Left lung (tissue), 10 donors: Measurements from ENCODE around the gene EPS8. TPM values are rescaled to one million over a fixed set of nuclear protein-coding genes. Genes with fewer than 3 reads are reported as not detected.

Source experiments
- ATAC-seq: fragments of 200-7000 bp; cut with Tn5 transposase; one replicate; pipeline ENCODE4 v1.9.1; 2020; ENCODE audit warnings: moderate library complexity
- DNase-seq, 4 donors: peaks; one replicate each; pipeline ENCODE4 v3.0.0-alpha.2; 2013 to 2020
- H3K27ac ChIP-seq, 2 donors: fragments of 200-600 bp; sonication (generic) in 1 of 2; one replicate each; pipeline versions ENCODE4 v1.5.0 to v1.8.0; 2020 to 2021
- H3K27me3 ChIP-seq, 2 donors: fragments of 200-600 bp; sonication (generic) in 1 of 2; one replicate each; pipeline versions ENCODE4 v1.5.0 to v1.8.0; 2020 to 2021
- H3K36me3 ChIP-seq, 2 donors: fragments of 200-600 bp; sonication (generic) in 1 of 2; one replicate each; pipeline versions ENCODE4 v1.5.0 to v1.8.0; 2020 to 2021
- H3K4me1 ChIP-seq, 2 donors: fragments of 200-600 bp; one replicate each; pipeline ENCODE4 v1.8.0; 2021
- H3K4me3 ChIP-seq, 2 donors: fragments of 200-600 bp; sonication (generic) in 1 of 2; one replicate each; pipeline versions ENCODE4 v1.5.0 to v1.8.0; 2020 to 2021; ENCODE audit warnings: mild to moderate bottlenecking in 1 of 2
- H3K9me3 ChIP-seq, 2 donors: fragments of 200-600 bp; sonication (generic) in 1 of 2; one replicate each; pipeline versions ENCODE4 v1.5.0 to v1.8.0; 2020 to 2021
- intact Hi-C, 2 donors: fragments of 100-400 bp; cut with DNase I; formaldehyde crosslinking; loops; one replicate each; pipeline versions ENCODE4 v1.11.2 to v1.14.2; 2022
- polyA plus RNA-seq, 6 donors: library from polyadenylated mRNA; unstranded; fragments of 120-200 nt; gene quantifications; one replicate each; pipeline ENCODE4 v1.2.1, GENCODE V29; 2013; ENCODE audit not compliant: insufficient read length in 6 of 6
- total RNA-seq, 2 donors: library from RNA; stranded (reverse); fragmentation: NEBNext Ultra II Directional; extraction: Animal tissue kit (Norgen Biotek cat#: 25700); gene quantifications; one replicate each; pipeline ENCODE4 v1.2.1, GENCODE V29; 2021
- TF ChIP-seq, protein P1 (sequence below), 2 donors: fragments of 200-600 bp; sonication (generic) in 1 of 2; IDR thresholded peaks; one replicate each; pipeline versions ENCODE4 v1.5.0 to v1.8.0; 2021; ENCODE audit warnings: antibody characterized with exemption in 2 of 2
- donor health status: DM: no; HTN: yes; CAD: no.
- donor health status: DM: no; HTN: no; CAD: no.

Gene EPS8
- total and polyA plus RNA-seq, 8 donors: 29.0 to 64.8 (median 42.6) TPM

DNA sequence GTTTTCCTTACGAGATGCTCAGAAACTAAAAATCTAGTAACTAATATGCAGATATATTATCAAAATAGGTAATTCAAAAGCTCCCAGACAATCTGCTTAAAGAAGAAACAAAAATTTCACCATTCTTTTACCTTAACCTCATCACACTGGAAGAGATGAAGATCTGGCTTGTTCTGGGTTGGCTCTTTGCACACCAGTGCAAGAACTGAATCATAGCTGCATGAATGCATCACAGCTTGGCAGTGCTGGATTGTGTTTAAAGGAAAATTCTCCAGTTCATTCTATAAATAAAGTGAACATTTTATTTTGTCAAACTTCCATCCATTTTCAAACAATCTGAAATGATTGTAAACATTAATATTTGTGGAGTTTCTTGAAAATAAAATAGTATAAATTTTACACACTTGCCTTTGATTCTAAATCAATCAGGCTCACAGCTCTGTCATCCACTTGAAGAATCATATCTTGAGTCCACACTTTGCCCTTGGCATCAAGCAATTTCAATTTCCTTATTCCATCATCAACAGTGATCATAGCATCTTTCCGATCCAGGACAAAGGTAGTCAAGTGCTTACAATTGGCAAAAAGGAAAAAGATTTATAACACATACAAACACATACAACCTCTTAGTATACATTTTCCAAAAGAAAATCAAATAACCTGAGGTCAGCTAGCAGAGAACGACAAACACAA lies 119.8 kb downstream of the EPS8 start:
- Histone ChIP-seq H3K27me3 (no peaks in the 10 kb centered on the region), H3K27ac (no peak overlapping the region), H3K4me3 (no peak overlapping the region), H3K36me3 (peaks cover 0 to 12% of the 10 kb centered on the region in 2 donors), H3K9me3 (no peaks in the 10 kb centered on the region), H3K4me1 (no peaks in the 10 kb centered on the region)
- intact Hi-C loops: no loop called here
- TF ChIP-seq, protein P1, sequence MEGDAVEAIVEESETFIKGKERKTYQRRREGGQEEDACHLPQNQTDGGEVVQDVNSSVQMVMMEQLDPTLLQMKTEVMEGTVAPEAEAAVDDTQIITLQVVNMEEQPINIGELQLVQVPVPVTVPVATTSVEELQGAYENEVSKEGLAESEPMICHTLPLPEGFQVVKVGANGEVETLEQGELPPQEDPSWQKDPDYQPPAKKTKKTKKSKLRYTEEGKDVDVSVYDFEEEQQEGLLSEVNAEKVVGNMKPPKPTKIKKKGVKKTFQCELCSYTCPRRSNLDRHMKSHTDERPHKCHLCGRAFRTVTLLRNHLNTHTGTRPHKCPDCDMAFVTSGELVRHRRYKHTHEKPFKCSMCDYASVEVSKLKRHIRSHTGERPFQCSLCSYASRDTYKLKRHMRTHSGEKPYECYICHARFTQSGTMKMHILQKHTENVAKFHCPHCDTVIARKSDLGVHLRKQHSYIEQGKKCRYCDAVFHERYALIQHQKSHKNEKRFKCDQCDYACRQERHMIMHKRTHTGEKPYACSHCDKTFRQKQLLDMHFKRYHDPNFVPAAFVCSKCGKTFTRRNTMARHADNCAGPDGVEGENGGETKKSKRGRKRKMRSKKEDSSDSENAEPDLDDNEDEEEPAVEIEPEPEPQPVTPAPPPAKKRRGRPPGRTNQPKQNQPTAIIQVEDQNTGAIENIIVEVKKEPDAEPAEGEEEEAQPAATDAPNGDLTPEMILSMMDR (IDR thresholded peaks at IDR 0.05): no peak
- DNase-seq (no peak), ATAC-seq (no peak)

DNA sequence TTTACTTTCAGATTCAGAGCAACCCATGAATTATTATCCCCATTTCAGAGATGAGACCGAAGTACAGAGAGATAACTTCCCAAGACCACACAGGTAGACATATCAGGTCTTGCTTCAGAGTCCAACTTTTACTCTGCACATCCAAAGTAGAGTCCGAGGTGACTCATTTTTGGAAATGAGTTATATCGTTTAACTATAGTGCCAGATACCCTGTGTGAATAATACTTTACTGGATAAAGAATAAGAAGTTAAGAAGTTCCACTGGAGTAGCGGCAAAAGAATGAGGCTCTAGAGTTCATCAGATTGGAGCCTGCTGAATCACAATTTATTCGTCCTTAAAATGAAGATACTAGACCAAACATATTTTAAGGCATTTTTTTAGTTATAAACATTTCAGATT lies 124.7 kb downstream of the EPS8 start:
- Histone ChIP-seq H3K4me3 (no peak overlapping the region), H3K4me1 (no peaks in the 10 kb centered on the region), H3K36me3 (peaks cover 0 to 12% of the 10 kb centered on the region in 2 donors), H3K27ac (no peak overlapping the region), H3K9me3 (no peaks in the 10 kb centered on the region), H3K27me3 (no peaks in the 10 kb centered on the region)
- no peak for ATAC-seq
- TF ChIP-seq, protein P1 (IDR thresholded peaks at IDR 0.05): no peak
- intact Hi-C loops: no loop called here
- DNase-seq: no peak

DNA sequence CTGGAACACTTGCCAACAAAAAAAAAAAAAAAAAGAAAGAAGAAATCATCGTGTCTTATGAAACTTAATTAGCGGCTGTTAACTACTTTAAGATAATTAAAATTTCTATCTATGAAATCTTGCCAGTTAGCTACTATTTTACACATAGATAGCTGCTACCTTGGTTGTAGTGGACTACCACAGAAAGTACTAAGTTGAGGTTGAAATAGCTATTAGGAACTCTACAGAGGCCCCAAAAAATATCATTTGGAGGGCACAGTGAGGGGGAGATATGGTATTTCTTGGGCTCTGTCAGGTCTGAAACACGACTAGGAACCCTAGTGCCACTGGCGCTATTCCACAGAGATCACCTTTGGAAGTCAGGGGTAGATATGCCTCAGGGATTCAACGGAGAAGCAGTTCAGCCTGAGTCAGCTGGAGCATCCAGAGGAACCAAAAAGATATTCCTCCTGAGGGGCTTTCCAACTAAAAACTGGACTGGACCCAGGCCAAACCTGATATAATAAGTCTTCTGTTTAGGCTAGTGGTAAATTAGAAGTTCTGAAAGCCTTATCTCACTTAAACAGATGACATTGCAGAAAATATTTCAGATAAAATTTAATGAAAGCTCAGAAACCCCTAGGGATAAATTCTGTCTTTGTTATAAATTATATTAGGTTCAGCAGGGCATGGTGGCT lies 126.1 kb downstream of the EPS8 start:
- no peak for ATAC-seq
- H3K27ac ChIP-seq: no peak overlapping the region

DNA sequence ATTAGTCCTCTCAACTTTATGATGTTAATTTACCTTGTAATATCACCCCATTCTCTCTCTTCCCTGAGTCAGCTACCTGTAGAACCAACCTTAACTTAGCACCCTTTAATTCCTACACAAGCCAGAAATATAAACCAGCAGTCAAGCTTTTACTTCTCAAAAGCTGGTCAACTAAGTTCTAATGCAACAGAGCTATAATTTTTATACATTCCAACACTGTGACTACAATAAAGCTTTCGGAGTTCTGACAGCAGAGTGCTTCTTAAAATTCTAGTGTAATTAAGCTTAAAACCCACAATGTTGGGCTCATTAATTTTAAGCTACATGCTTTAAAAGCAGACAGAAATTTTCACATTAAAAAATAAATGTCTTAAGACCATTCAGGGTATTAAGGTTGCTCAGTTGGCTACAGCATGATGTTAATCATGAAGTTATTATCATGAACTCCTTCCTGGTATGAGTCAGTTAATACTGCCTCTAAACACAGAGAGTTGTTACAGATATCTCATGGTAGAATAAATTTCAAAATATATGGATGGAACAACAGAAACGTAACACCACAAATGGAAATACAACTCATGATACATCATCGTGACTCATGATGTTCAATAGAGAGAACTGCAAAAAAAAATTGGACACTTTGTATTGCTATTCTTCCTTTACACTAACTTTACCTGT lies 126.7 kb downstream of the EPS8 start:
- no peak overlapping the region for H3K27ac ChIP-seq
- no peak overlapping the region for H3K4me3 ChIP-seq
- no peaks in the 10 kb centered on the region for H3K4me1 ChIP-seq
- H3K9me3 ChIP-seq: no peaks in the 10 kb centered on the region
- DNase-seq: no peak
- TF ChIP-seq, protein P1 (IDR thresholded peaks at IDR 0.05): no peak
- H3K36me3 ChIP-seq: peaks cover 0 to 12% of the 10 kb centered on the region in 2 donors
- peak; percentile 64 for ATAC-seq
- H3K27me3 ChIP-seq: no peaks in the 10 kb centered on the region
- intact Hi-C loops: no loop called here

More for the DNA sequence above, 126.1 kb downstream of the EPS8 start:
- no peaks in the 10 kb centered on the region for H3K27me3 ChIP-seq
- TF ChIP-seq, protein P1 (IDR thresholded peaks at IDR 0.05): no peak
- intact Hi-C loops: no loop called here
- H3K4me1 ChIP-seq: no peaks in the 10 kb centered on the region
- H3K36me3 ChIP-seq: peaks cover 0 to 12% of the 10 kb centered on the region in 2 donors
- DNase-seq: no peak
- H3K4me3 ChIP-seq: no peak overlapping the region
- H3K9me3 ChIP-seq: no peaks in the 10 kb centered on the region

DNA sequence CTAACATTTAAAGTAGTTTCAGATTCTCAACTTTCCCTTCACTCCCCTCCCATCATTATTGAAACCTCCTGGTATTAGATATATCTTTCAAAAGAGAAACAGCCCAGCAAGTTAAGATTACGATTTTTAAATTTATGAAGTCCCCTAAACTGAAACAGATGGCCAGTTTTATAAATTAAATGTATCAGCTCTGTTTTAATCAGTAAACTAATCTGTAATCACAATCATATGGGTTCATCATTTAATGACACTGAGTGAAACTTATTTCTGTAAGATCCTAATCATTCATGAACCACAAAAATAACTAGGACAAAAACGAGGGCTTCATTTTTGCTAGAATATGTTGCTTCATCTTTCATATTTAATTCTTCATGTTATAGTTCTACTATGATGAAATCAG lies 137.8 kb downstream of the EPS8 start:
- H3K4me3 ChIP-seq: no peak overlapping the region
- no peak overlapping the region for H3K27ac ChIP-seq
- peaks cover 0 to 6% of the 10 kb centered on the region in 2 donors for H3K36me3 ChIP-seq
- no peaks in the 10 kb centered on the region for H3K27me3 ChIP-seq
- intact Hi-C loops: no loop called here
- H3K9me3 ChIP-seq: no peaks in the 10 kb centered on the region
- ATAC-seq (no peak), DNase-seq (no peak)
- TF ChIP-seq, protein P1 (IDR thresholded peaks at IDR 0.05): no peak
- no peaks in the 10 kb centered on the region for H3K4me1 ChIP-seq
